GM21423 (cell line): ENCODE data around the gene SMYD2.

Experiments
- ATAC-seq: cut with Tn5 transposase; IDR thresholded peaks from one replicate; pipeline ENCODE4 v1.9.1; 2021; ENCODE audit warnings: mild to moderate bottlenecking, moderate library complexity; ENCODE audit not compliant: unreplicated experiment

The SMYD2 gene

DNA sequence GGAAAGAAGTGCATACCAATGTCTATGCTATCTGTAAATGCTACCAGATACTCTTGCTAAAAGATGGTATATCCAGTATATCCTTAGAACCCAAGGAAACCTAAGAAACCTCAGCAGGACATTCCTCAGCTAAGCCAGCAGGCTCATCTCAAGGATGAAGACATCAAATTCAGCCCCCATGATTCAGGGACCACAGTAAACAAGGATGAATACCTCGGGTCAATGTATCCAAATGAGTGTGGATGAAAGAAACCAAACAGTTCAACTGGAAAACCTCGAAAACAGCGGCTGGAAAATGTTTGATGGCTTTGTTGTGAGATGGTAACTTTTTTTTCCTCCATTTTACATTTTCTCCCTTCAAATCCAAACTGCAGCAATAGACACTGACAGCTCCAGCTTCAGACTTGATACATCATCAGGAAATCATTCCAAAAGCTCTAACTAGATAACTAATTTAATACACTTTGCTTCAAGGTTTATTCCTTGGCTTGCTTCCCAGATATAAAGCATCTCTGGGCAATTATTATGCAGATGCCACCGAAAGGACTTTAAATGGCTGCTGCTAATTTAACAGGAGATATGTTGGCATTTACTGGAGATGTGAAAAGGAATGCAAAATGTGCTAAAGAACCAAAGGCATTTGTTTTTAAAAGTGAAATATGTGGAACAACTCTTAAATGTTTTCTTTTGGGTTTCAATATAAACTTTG, 73.6 kb downstream of the SMYD2 start:
- ATAC-seq, result no peak

DNA sequence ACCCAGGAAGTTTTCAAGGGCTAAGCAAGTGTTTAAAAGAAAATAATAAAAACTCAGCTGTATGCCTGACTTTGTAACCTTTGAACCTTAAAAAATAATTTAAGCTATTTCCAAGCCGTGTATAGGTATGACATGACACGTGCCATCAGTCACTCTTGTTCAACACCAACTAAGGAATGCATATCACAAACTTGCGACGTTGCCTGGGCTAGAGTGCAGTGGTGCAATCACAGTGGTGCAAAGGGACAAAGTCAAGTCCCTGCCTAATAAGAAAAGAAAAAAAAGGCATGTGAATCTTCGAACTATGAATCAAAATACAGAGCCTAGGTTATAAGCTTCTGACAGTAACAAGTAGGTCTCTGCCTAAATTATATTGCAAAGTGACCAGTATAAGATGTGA, 79.2 kb downstream of the SMYD2 start:
- no peak for ATAC-seq

DNA sequence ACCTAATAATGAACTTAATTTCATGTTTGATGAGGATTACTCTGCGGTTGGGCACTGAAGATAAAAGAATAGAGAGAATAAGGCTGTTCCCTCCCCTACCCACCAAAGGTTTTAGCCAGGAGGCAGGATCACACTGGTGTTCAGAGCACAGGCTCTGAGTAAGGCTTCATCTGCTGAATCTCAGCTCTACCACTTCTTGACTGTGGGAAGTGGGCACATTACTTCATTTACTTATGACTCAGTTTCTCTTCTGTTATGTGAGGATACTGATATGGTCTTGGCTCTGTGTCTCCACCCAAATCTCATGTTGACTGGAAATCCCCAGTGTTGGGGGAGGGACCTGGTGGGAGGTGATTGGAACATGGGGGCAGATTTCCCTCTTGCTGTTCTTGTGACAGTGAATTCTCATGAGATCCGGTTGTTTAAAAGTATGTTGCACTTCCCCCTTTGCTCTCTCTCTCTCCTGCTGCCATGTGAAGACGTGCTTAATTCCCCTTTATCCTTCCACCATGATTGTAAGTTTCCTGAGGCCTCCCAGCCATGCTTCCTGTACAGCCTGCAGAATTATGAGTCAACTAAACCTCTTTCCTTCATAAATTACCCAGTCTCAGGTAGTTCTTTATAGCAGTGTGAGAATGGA, 79.7 kb downstream of the SMYD2 start:
- no peak for ATAC-seq

DNA sequence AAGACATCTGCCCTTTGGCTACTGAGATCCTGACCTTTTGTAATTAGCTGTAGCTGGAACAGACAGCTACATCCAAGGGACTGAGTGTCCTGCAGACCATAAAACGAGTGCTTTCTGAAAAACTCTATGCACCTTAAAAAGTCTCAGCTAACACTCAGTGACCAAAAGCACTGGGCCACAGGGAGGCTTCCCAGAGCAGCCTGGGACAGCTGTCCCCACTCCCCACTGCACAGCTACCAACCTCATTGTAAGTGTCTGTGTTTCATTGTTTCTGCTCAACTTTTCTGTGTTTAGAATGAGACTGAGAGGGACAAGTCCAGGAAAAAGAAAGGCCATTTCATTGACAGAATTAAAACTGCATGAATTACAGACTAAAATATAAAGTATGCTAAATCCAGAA, 80.7 kb downstream of the SMYD2 start:
- ATAC-seq, result no peak

DNA sequence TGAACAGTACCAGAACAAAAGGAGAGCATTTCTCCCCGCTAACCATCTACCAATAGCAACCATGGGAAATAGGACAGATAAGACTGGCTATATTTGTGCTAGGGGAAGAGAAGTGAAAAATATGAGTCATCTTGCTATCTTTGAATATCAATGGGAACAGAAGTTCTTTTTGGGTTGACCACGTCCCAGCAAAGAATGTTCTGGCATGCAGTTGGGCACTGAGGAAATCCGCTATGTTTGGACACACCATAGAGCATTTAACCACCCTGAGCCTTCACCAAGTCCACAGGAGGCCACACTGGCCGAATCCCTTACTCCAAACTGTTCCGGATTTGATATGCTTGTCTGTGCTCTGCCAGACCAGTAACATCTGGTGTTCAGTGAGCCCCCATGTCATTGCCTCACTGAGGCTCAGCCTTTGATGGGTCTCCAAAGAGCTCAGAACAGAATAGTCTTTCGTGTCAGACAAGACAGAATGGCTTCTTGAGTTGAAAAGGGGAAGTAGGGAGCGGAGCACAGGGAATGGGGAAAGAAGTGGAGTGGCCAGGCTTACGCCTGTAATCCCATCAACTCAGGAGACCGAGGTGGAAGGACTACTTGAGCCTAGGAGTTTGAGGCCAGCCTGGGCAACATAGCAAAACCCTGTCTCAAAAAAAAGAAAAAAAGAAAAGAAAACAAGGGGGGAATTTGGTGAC, 81.4 kb downstream of the SMYD2 start:
- no peak for ATAC-seq

DNA sequence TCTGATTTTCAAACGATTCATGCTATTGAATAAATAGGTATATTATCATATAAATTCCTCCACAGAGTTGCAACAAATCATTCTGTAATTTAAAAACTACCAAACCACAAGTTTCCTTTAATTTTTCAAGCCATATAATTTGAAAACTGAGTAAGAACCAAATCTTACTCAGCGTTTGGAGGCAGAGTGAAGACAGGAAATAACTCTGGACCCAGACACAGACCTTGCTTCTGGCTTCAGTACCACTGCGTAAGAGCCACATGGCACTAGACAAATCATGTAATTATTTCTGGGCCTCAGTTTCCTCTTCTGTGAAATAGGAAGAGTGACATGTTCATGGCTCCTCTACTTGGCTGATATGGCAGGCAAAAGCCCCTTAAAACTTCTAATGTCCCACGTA, 82.4 kb downstream of the SMYD2 start:
- ATAC-seq, result no peak

DNA sequence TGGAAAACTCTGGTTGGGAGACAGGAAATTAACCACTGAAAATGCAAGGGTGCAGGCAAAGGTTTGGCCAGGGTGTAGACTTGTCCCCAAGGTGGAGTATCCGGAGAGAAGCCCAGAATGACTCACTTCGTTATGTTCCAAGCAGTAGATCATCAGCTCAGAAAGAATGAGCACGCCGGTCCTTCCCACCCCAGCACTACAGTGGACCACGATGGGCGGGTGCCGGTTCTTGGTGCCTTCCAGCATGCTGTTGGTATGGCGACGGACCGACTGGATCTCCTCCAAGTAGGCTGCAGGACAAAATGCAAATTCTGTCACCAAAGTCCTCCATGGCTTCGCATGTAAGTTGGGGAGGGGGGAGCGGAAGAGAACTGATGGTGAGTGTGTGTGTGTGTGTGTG, 83.4 kb downstream of the SMYD2 start:
- ATAC-seq, result no peak

DNA sequence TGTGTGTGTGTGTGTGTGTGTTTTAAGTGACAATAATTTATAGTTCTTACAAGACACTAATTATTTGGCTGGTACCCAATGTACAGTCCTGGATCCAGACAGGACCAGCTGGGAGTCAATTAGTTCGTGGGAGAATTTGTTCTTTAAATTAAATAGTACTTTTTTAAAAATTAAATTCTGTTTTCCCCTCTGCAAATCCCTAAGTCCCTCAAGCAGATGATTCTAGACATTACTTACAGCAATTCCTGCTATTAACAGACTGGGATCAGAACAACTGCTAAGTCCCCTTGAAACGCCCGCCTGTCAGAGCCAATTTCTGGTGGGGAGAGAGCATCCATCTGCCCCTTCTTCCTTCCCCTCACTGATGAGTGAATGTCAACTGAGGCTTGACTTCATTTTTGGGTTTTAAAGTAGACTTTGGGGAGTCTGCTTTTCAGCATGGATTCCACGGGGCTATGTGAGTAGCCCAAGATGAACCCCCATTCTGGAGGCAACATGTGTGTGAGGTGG, 83.9 kb downstream of the SMYD2 start:
- no peak for ATAC-seq

DNA sequence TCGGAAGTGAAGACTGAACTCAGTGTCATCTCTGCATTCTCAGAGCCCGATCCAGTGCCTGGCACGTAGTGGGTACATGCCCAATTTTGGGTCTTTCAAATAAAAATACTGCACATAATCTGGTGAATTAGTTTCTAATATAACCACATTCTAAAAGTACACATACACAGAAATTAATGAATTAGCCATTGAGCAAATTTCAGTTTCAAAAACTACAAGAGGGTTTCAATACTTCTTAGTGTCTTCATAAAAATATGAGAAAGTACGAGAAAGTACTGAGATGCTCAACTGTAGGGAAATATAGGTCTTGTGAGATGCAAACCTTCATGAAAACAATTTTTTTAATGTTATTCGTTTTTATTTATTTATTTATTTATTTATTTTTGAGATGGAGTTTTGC, 86.9 kb downstream of the SMYD2 start:
- peak; percentile 66 for ATAC-seq

DNA sequence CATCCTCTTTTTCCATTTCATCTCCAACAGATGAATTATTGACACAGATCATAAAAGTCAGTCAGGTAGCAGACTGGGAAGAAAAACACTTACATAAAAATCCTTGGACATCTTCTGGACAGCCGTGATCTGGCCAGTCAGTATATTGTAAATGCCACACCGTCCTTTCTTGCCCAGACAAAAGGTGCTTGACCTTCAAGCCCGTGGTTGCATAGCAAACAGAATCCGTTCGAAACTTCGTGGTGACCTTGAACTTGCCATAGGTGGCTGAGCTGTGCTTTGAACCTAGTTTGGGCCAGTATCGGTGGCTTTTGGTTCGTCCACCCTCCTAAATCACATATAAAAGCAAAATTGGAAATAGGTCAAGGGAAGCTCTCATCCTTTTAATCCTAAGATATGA, 88.4 kb downstream of the SMYD2 start:
- no peak for ATAC-seq

DNA sequence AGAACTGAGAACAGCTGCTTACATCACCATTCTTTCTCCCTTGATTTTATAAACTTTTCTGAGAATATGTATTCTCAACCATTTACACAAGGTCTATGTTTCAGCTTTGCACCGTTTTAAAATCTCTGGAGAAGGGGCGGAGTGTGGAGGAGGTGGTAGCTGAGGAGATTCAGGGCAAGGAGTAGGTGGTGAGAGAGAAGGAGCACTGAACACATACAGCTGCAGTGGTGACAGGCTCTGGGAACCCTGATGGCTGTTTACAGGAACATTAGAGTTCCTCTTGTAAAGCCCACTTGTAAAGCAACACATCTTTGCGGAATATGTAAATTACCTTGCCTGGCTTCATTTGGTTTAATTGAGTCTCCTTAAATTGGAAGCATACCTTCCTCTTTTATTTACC, 89.7 kb downstream of the SMYD2 start:
- ATAC-seq, result no peak

DNA sequence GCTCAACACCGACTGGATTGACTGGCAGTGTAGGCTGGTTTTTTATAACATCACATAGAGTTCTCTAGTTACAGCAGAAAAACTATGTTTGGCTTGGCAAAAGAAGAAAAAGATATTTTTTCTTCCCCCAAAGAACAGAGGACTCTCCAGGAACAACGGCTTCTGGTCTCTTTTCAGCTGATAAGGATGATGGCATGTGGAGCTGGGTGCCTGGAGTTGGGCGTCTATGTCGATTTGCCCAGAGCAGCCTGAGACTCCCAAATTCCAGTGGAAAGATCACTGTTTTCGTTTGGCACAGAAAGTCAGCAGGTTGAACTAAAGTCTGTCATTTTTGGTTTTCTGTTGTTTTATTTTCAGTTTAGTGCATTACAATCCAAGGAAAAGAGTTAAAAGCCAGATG, 91.1 kb downstream of the SMYD2 start:
- ATAC-seq, result no peak

DNA sequence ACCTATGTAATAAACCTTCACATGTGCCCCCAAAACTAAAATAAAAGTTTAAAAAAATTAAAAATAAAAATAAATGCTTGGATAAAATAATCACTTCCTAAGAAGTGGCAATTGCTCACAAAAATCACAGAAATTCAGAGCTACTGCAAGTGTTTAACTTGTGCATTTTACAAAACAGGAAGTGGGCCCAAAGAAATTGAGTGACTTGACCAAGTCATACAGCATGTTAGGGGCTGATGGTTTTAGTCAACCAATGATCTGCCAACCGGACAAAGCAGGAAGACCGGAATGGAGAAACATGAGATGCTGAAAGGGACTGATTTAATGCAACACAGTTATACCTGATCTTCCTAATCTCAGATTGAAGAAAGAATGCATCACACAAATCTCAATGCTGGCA, 96.5 kb downstream of the SMYD2 start:
- ATAC-seq, result no peak

DNA sequence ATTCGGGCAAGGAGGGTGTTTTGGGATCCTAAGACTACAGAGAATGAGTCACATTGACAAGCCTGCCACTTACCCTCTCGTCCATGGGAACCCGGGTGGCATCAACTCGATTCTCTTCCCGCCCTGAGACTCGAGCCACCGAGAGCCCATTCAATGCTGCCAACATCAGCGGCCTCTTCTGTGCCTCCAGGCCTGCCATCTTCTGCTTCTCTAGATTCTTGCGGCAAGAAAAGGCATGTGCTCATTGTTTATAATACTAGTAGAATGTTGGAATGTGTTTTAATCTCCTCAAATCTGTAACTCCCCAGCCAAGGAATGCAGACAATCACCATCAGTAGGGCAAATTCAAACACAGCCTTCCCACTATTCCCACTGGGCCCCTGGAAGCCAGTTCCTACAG, 96.9 kb downstream of the SMYD2 start:
- no peak for ATAC-seq

DNA sequence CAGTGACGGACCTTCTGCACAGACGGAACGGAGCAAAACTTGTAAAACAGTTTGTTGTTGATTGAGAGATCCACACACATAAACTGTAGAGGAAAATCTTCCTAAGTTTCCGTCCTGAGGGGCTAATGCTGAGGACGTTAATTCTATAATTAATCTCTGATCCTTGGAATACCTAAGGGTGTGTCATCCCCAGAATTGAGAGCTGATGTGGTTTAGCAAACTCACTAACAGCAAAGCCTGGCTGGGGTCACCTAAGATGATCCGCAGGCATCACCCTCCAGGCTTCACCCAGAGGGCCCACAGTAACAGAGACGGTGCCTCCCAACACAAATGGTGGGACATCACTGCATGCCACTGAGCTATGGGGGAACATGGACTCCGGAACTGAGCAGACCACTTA, 97.5 kb downstream of the SMYD2 start:
- no peak for ATAC-seq

DNA sequence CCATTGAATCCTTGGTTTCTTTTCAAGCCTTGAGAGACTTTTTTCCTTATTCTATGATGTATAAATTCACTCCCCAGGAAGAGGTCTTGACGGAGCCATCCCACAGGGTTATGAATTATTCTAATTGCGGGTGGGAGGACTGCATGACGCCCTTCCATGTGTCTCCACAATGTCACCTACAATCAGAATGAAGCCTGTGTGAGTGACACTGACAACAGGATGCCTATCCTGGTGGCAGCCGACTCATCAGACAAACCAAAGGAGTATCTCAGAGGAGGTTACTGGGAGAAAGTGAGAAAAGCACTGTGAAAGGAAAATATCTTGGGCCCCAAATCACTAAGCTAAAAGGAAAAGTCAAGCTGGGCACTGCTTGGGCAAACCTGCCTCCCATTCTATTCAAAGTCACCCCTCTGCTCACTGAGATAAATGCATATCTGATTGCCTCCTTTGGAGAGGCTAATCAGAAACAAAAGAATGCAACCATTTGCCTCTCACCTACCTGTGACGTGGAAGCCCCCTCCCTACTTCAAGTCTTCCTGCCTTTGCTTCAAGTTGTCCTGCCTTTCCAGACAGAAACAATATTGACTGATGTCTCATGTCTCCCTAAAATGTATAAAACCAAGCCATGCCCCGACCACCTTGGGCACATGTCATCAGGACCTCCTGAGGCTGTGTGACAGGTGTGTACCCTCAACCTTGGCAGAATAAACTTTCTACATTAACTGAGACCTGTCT, 98.4 kb downstream of the SMYD2 start:
- no peak for ATAC-seq

DNA sequence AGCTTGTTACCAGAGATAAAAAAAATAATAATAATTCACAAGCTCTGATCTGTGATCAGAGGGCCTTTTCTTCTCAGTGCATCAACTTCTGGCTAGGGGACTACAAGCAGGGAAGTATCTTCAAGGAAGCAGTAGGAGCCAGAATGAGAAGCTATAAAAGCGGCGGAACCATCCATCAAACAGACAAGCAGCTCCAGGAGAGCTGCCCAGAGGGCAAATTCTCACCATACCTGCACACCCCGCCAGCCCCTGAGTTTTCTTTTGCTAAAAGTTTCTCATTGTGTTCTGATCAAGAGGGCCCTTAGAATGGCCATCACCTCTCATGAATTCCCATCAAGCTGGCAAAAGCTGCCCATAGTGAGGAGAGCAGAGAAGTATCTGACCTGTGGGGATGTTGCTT, 99.4 kb downstream of the SMYD2 start:
- ATAC-seq, result no peak

DNA sequence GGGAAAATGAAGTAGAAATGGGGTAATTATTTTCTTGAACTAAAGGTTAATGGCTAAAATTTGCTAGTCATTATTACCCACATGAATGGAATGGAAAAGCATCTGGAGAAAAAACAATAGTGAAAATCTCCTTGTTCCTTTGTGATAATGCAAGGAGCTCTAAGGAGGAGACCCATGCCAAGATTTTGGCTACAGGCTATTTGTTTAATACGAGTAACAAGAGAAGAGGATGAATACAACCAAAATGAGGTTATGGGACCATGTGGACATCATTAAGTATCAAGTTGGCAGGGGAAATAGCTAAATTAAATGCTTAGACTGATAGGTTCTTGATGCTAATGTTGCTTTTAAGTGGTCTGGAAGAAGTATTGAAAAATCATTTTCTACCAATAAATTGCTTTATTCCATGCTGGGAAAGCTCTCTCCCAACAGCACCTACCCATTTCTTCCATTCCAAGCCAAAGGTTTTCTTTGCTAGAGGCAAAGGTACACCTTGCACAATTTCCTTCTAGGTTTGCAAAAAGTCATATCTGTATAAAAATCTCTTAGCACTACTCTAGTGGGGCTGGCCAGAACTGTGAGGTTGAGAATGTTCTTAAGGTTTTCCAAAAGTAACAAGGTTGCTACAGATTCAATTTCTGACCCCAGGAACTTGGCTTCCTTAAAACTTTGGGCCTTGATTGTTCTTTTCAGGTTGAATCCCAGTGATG, 100.2 kb downstream of the SMYD2 start:
- ATAC-seq, result no peak

DNA sequence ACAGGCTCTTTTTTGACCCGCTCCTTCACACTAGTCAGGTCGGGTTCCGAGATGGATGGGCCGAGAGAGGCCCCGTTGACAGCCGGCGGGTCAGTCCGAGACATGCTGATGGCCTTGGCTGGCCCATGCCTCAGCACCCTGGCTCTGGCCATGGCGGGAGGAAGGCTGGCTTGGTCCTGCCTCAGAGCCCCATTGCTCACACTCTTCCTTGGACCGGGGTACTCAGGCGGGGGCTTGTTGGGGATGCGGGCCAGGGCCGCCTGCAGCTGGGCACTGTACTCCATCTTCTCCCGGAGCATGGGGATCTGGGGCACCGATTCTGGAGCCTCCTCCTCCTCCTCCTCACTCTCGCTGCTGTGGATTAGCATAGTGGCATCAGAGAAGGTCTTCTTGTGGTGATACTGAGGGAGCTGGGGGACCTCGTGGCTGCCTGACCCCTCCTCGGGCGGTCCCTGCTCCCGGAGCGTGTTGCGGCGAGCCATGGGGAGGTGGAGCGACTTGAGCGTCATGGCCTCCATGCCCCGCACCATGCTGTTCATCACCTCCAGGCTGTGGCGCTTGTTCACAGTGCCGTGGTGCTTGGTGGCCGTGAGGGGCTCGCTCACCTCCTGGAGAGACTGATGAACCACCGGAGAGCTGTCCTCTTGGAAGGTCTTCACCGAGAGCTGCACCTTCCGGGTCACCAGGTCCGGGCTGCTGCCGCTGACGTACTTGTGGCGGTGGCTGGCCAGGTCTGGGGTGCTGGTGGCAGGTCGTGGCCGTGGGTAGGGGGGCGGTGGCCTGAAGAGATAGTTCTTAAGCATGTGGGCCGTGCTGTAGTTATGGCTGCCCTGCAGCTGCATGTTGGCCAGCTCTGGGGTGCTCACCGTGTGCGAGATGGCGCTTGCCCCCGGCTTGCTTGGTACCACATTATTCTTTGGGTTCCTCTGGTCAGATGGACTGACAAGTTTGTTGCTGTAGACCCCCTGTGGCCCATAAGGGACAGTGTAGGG, 102.7 kb downstream of the SMYD2 start:
- ATAC-seq, result no peak
